ENCODE measurements around the gene RRAS.
A peak's percentile ranks its signal among the peaks of the same experiment; 100 is the strongest.

Gene RRAS

DNA sequence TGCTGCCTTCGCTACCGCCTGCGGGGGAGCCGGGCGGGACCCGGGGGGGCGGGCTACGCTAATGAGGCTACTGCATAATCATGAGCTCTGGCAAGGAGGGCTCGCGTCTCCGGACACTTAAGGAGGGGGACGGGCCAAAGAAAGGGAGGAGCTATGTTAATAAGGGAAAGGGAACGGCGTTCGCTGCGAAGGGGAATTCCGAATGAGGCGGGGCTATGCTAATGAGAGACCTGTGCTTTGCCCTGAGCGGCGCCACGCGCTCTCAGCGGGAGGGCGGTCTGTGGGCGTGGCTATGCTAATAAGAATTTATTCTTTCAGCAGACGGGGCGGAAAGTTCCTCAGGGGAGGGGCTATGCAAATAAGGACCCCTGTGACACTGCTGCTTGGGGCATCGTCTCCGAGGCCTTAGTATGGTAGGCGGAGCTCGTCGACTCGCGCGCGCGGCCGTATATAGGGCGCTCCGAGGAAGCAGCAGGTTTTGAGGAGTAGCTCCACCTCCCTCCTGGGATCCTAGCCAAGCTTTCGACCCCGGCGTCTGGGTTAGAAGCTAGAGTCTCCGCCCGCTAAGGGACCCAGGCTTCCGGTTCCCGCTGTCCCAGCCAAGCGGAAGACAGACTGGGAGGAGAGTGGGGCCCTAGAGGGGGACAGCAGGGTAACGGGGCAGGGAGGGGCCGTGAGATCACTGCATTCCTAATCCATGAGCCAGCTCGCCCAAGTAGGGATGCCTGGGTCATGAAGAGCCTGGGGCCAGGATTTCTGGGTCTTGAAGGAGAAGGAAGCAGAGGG is at the start of gene RRAS:
TSS of gene RRAS (minus strand) at position 31 of the 786 bp plus-strand sequence. CDS start 45 bp downstream, outside the sequence.
- peak; percentile 97 for DNase-seq

DNA sequence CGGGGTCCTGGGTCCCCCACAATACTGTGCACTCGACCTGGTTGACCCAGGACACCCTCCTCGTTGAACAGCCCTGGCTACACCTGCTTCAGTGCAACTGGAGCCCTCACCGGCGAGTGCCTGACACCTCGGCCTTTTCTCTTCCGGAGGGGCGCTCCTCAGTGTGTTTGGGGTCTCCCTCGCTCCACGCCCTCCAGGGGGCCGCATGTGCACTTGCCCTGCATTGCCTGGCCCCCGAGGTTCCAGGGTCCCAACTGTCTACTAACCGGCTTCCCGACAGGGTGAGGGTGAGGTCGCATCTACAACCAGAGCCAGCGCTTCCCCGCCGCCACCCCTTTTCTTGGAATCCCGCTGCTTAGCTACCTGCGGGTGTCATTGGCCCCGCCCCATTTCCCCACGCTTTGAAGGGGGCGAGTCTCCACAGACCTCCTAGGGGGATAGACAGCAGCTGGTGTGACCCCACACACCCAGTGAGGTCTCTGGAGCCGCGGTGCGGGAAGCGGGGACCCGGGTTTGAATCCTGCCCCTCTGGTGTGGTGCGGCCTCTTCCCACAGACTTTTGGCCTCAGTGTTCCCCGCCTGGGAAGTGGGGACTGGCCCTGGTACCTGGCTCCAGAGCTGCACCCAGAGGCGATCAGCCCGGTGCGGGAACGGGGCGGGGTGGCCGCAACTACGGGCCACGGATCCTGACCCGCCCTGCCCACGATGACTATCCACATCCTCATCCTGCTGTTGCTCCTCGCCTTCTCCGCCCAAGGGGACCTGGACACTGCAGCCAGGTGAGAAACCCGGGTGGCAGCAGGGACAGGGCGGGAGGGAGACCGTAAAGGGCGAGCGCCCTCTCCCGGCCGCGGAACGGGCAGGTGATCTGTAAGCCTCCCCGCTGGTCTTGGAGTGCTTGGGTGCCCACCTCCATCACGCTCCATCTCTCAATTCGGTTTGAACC is 49.5 kb upstream of the RRAS start, which contains the start of gene ADM5:
TSS of gene ADM5 (plus strand) at position 462 of the 946 bp plus-strand sequence. CDS start at position 706, 244 bp downstream.
- peak; percentile 10 for DNase-seq

DNA sequence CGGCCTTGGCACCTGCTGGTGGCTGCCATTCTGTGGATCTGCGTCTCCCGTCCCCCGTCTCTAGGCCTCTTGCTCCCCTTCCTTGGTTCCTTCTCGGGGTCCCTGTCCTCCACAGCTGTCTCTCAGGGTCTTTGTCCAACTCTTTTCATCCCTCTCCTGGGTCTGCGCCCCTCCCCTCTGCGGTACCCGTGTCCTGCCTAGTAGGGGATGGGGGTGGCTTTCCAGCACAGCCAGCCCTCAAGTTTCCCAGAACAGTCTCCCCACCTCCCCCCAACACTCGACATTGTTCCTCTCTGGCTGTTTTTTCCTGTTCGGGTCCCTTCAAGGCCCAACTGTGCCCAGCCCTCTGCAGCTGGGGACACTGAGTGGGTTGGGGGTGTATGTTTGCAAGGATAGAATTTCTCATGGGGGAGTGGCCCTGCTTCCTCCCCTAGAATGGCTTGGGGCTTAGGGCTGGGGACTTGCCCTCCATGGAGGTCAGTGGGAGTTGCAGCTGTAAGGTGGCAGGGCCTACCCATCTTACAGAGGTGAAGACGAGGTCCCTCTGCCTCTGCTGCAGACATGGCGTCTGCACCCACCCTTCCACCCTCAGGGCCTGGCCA is 48.7 kb upstream of the RRAS start:
- no peak for DNase-seq

DNA sequence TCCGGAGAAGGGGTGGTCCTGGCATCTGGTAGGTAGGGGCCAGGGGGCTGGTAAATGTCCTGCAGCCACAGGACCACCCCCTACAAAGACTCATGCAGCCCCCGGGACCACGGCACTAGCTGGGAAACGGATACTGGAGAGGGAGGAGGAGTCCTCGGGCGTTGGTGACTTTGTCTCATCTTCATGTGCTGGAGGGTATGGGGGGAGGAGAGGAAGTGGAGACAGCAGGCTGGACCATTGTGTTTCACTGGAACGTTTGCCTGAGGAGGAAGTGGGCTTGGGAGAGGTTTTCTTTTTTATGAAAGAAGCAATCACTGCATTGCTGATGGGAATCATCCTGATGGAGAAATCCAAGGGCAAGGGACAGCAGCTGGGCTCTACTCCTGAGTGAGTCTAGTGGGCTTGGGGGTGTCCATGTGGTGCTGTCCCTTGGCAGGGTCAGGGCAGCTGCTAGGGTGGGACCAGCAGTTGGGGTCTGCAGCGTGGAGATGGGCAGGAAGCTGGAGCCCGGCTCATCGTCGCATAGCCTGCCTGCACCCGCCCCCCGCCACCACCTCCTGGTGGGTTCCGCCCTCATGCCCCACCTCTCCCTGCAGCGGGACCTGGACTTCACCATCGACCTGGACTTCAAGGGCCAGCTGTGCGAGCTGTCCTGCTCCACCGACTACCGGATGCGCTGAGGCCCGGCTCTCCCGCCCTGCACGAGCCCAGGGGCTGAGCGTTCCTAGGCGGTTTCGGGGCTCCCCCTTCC is 47.8 kb upstream of the RRAS start:
- DNase-seq = peak; percentile 19

DNA sequence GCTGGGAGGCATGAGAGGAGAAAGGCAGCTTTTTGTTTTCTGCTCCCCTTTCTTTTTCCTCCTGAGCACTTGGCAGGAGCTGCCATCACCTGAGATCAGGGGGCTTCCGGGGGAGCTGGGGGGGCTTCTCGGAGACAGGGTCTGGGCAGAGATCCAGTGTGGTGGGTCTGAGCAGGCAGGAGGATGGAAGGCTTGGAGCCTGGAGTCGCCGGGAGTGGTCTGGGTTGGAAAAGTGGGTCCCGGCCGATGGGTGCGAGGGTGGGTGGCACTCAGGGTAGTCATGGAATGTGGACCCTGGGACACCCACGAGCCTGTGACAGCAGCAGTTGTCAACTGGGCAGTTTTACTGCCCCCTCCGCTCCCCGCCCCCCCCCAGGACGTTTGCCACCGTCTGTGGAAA is 47.2 kb upstream of the RRAS start:
- DNase-seq = no peak

DNA sequence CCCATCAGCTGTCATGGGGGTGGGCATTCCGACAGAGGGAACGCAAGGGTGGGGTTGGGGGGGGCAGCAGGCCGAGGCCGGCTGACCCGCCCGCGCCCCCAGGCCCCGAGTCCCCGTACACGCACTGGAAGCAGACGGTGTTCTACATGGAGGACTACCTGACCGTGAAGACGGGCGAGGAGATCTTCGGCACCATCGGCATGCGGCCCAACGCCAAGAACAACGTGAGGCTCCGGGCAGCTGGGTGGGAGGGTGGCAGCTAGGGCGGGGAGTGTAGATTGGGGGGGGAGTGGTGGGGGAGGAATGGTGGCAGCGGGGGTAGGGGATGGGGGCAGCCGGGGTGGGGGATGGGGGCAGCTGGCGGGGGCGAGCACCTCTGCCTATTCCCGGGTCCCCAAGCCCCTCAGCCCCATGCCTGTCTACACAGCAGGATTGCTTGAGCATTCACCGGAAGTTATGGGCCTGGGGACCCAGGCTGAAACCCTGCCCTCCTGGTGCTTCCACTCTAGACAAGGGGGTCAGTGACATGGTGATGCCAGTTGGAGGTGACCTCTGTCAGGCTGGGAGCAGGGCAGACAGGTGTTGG is 46.7 kb upstream of the RRAS start:
- DNase-seq = no peak

DNA sequence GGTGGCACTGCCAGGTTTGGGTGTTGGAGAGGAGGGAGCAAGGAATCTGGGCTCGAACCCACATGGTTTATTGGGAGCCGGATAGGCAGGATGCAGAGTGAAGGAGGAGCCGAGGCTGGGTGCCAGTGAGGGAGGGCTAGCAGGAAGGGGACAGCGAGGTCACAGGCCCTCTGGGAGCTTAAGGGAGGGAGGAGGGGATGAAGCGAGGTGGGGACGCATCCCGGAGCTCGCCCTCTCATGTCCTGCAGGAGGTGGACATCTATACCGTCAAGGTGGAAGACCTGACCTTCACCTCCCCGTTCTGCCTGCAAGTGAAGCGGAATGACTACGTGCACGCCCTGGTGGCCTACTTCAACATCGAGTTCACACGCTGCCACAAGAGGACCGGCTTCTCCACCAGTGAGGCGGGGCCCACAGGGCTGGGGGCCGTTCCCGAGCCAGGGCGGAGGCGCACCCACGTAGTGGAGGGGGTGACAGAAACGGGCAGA is 45.9 kb upstream of the RRAS start:
- DNase-seq = no peak

DNA sequence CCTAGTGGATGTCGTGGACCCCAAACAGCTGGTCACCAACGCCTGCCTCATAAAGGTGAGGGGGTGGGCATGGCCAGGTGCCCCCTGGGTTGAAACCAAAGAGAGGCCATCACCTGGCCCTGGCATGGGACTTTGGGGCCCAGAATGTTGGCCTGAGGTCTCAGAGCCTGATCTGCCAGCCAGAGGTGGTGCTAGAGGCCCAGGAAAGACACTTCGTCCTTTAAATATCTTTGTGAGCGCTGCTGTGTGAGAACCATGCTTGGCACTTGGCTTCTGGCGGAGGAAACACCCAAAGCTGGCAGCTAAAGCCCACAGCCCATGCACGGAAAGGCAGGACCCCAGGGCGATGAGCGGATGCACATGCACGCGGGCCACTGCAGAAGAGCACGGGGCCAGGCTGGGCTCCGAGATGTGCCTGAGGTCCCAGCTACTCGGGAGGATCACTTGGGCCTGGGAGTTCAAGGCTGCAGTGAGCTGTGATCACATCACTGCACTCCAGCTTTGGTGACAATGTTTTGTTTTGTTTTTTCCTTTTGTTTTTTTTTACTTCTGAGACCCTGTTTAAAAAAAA is 45.1 kb upstream of the RRAS start:
- DNase-seq = no peak

DNA sequence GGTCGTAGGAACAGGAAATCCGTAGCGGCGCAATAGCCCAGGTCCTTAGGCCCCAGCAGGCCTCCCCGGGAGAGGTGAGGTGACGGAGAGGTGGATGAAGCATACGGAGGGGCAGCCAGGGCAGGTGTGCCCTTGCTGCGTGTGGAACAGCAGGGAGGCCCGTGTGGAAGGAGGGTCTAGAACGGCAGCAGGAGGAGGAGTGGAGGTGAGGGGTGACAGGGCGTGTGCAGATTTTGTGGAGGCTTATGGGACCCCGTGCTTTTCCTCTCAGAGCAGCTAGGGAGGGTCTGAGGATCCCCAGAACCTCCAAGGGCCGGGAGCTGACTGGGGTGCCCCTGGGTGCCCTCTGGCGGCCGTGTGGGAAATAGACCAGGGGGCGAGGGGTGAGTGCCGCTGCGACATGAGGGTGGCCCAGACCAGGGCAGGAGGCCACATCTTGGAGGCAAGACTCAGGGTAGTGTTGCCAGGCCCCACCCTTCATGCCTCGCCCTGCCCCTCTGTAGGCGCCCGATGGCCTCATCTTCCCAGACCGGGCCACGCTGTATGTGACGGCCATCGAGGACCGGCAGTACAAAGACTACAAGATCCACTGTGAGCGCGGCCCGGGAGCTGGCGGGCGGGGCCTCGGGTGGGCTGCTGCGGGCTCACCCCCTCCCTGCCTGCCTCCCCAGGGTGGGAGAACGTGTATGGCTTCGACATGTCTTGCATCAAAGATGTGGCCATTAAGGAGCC is 44.5 kb upstream of the RRAS start:
- no peak for DNase-seq

DNA sequence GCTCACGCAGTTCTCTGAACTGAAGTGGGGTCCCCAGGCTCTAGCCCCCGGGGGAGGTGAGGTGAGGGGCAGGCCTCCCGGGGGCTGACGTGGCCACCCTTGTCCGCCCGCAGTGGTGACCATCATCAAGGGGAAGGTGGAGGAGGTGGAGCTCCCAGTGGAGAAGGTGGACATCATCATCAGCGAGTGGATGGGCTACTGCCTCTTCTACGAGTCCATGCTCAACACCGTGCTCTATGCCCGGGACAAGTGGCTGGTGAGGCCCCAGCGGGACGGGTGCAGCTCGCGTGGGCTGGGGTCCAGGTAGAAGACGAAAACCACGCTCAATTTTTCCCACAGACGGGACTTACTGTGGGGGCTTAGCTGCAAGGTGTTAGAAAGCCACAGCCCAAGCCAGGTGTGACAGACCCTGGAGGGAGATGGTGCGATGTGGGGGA is 43.9 kb upstream of the RRAS start:
- no peak for DNase-seq

DNA sequence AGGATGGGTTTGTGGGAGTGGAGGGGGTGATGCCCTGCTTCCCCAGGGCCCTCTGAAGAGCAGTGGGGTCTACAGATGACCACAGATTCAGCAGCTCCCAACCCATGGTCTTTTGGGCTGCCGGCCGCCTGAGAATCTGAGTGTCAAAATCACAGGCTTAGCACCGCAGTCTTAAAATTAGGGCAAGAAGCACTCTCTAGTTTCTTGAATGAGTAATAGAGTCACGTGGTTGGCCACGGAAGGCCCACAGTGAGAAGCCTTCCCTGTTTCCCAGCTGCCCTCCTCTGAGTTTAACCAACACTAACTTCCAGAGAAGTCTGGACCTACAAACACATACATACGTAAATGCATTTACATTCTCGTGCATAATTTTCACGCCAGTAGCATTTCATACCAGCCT is 42.3 kb upstream of the RRAS start:
- no peak for DNase-seq

DNA sequence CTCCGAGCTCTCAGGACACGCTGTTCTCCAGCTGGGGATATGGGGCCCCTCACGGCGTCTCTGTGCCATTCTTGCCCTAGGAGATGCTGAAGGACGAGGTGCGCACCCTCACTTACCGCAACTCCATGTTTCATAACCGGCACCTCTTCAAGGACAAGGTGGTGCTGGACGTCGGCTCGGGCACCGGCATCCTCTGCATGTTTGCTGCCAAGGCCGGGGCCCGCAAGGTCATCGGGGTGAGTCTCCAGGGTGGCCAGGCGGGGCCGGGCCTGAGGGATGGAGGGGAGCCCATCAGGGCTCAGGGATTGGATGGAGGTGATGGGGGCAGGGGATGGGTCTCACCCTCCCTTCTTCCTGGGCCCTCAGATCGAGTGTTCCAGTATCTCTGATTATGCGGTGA is 41.9 kb upstream of the RRAS start:
- no peak for DNase-seq

DNA sequence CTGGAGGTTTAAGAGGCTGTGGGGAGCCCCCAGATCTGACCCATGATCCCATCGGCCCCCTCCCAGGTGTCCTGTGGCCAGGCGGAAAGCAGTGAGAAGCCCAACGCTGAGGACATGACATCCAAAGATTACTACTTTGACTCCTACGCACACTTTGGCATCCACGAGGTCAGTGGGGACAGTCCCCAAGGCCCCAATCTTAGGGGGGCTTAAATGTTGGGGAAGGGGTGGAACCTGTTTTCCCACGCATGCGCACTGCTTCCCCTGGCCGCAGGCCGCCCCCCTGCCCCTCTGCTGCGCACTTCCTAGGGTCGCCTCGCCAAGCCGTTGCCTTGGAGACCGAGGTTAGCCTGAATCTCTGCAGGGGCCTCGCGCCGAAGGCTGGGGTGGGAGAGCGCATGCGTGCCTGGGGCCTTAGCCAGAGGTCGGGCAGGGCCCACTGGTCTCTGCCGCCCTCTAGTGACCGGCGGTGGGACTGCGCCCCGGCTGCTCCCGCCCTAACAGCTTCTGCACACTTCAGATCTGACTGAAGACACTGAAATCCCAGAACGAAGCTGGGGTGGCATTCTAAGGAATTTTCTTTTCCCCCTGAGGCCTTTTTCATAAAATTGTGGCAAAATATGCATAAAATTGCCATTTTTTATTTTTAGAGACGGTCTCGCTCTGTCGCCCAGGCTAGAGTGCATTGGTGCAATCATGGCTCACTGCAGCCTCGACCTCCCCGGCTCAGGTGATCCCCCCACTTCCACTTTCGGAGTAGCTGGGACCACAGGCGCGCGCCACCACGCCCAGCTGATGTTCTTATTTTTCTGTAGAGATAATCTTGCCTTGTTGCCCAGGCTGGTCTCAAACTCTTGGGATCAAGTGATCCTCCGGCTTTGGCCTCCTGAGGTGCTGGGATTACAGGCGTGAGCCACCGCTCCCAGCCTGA is 40.7 kb upstream of the RRAS start:
- DNase-seq = peak; percentile 88

DNA sequence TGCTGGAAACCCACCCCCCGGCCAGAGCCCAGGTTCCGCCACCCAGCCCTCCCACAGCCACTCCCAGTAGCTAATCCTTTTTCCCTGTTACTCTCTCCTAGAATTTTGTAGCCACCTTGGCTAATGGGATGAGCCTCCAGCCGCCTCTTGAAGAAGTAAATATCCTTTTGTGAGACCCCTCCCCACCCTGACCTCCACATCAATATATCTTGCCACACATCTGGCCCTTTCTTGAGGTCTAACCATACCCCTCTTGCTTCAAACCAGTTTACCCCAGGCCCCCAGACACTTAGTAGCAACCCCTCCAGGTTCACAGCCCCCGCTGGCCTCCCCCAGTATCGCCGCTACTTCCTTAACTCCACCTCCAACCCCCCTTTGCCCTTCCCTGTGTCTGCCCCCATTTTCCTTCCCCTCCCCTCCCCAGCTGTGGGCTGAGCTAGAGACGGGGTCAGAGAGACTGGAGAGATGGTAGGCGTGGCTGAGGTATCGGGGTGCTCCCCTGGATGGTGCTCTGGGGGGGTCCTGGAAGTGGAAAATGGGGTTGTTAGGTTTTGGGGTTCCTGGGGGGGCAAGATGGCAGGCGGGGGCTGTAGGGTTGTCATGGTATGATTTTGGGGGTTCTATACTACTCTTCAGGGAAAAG is 39.9 kb upstream of the RRAS start:
- DNase-seq = no peak

DNA sequence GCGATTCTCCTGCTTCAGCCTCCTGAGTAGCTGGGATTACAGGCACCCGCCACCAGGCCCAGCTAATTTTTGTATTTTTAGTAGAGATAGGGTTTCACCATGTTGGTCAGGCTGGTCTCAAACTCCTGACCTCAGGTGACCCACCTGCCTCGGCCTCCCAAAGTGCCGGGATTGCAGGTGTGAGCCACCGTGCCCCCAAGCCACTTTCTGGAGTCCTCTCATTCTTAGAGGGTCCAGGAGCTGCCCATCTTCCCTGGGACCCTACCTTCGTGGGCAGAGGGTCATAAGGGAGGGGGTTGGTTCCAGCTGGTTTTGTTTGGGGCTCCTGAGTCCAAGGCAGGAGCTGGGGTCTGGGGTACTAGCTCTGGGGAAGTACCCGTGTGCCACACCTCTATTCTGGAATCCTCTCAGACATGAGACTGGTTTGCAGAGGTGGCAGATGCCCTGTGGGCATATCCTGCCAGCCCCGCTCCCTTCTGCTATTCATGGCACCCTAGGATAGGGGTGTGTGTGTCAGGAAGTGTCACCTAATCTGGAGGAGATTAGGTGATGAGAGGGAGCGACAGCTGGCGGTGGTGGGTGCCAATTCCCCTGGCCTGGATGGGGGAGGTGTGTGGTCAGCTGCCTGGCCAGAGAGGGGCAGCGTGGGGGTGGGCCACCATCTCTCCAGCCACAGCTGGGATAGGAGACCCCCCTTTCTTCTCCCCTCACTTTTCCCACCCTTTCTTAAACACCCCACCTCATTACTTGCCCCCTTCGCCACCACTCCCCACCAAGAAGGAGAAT is 39.2 kb upstream of the RRAS start:
- DNase-seq = no peak

DNA sequence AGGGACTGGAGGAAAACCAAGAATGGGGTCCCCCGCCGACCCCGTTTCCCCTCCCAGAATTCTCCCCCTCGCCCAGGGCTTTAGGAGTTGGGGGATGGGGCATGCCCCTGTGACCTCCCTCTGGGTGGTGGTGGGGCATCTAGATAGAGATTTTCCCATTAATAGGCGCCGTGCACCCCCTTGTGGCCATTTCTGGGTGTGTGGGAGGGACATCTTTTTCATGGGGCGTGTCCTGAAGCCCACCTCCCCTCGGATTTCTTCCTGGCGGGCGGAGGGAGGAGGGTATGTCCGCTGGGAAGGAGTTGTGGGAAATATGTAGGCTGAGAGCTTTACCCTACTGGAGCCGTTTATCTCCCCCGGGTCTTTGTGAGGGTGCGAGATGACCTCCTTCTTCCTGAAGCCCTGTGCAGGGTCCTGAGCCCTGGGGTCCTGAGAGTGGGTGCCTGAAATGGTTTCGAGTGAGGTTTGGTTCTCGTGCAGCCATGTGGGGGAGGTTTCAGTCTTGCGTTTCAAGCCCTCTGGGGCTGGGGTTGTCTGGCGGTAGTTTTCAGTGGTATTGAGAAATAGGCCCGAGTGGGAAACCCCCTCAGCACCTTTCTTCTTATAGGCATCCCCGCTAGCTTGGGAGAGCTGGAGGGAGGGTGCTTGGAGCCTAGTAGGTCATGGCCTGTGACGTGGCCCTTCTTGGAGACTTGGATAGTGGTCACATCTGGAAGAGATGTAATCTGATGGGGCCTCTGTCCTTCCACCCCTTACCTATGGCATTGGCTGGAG is 38.1 kb upstream of the RRAS start:
- DNase-seq = peak; percentile 52

DNA sequence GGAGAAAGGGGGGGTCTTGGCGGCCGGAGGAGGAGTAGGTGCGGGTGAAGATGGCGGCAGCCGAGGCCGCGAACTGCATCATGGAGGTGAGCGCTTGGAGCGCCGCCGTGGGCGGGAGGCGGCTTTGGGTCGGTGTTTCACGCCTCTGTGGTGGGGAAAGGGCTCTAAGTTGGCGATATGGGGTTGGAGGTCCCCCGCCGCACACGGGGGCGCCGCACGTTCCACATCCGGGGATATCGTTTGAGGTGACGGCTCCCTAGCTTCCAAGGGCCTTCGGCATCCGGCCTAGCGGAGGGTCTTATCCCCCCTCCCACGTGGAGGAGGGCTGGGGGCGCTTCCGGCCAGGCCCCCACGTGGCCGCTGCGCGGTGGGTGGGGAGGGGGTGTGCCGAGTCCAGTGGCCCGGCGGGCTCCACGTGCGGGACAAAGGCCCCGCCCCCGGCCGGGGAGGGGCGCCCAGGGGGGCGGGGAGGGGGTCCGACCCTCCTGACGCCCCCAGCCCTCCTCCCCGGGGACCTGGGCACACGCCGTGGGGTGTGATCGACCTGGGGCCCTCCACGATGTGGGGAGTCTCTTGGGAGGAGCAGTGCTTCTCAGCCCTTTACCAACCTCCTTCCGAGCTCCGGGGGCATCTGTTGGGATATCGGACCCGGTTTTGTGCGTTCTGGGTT is 37.4 kb upstream of the RRAS start, which contains the start of gene PRMT1:
TSS of gene PRMT1 (plus strand) at position 41 of the 670 bp plus-strand sequence. CDS start at position 51, 10 bp downstream.
- DNase-seq = no peak

Data from NCI-H2227 treated with DMSO at 0.1 percent for 48 hours (cell line).